ENCODE results near the gene PARP12.
"Not testable (repeated sequence)": the region's sequence is repeated elsewhere in the genome, so short reads cannot be mapped to it uniquely, and the experiment has no call there.

Gene PARP12

GRCh38 chr7:140062528-140063299 is at the start of gene PARP12:
Gene PARP12, minus strand, starts transcription at chr7:140062951. Its CDS starts 104 bp downstream, at chr7:140062847.
- peak; percentile 91 for DNase-seq

- DNase-seq: not testable (repeated sequence)
Observed at GRCh38 chr7:140108777-140109176, 46.0 kb upstream of the PARP12 start.

DNA sequence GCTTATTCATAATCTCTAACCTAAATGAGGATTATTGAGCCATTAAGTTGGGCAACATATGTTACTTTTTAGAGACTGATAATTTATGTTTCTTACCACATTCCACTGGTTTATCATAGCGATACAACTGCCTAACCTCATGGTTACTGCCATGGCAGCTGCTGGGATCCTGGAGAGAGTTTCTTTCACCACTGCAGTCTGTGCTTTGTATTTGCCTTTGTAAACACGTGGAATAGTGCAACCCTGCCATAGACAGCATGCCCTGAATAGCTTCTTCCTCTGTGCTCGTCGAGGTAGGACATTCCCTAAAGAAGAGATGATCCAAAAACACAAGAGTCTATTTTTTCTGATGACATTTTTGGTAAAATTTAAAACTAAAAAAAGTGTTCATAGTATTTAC is 33.7 kb upstream of the PARP12 start:
- DNase-seq: no peak

GRCh38 chr7:140093375-140093774 is 30.6 kb upstream of the PARP12 start:
- DNase-seq: no peak

GRCh38 chr7:140085447-140085846 is 22.7 kb upstream of the PARP12 start:
- DNase-seq: no peak

GRCh38 chr7:140084972-140085371 is 22.2 kb upstream of the PARP12 start:
- DNase-seq: peak; percentile 49

GRCh38 chr7:140084142-140084655 is 21.4 kb upstream of the PARP12 start:
- no peak for DNase-seq

DNA sequence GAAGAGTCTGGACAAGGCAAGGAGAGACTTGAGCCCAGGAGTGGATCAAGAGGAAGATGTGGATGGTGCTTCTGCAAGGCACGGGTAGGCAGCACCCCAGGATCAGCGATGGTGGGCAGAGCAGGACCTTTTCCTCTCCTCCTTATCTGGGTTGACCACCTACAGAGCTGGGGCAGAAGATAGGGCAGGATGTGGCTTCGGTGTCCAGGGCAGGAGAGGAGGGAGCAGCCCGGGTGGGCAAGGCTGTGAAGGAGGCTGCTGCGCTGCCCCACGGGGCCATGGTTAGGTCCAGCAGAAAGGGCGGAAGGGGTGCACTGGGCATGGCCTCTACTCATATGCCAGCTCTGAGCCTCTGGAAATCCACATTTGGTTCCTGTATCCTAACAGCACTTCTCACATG is 20.0 kb upstream of the PARP12 start:
- DNase-seq: no peak

DNA sequence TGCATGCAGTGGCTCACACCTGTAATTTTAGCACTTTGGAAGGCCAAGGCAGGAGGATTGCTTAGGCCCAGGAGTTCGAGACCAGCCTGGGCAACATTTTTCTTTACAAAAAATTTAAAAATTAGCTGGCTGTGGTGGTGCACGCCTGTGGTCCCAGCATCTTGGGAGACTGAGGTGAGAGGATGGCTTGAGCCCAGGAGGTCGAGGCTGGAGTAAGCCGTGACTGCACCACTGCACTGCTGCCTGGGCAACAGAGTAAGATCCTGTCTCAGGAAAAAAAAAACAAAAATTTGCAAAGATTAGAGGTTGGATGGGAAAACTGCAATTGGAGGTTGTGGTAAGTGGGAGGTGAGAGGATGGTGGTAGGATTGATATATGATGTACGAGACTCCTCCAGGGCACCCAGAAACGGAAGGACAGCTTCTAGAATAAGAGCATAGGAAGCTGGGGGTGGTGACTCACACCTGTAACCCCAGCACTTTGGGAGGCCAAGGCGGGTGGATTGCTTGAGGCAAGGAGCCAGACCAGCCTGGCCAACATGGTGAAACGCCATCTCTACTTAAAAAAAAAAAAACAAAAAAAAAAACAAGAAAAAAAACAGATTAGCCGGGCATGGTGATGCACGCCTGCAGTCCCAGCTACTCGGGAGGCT is 19.1 kb upstream of the PARP12 start:
- DNase-seq: no peak

DNA sequence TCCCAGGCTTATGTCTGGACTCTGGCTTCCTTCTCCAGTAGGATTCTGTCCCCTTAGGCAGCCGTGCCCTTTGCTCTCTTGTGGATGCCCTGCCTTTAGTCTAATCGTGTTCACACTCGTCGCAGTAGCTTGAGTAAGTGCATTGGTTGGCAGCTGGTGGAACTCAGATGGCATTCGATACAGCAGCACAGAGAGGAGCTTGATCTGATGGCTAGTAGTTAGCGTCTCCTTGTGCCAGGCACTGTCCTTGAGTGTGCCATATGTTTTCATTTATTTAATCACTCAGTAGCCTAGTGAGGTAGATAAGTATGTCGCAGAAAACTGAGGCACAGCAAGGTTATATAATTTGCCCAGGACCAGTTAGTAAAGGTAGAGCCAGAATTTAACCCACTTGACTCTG is 18.2 kb upstream of the PARP12 start:
- DNase-seq: no peak

DNA sequence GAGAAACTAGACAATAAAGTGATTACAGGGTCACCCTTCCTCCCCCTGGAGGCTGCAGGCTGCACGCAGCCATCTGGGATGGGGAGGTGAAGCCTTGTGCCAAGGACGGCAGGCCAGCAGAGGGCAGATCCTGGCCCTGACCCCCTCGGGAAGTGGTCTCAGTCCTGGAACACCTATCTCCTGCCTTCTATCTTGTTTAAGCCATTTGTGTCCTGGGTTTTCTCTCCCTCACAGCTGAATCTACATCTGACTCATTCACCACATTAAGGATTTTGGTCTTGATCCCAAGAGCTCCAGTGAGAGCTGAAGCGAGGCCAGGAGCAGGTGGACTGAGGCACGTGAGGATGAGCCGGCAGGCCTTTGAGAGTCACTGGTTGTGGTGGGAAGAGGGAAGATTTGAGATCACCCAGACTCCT is 16.4 kb upstream of the PARP12 start:
- no peak for DNase-seq

GRCh38 chr7:140078392-140078791 is 15.6 kb upstream of the PARP12 start:
- DNase-seq: no peak

- no peak for DNase-seq
Observed at GRCh38 chr7:140074780-140075179, 12.0 kb upstream of the PARP12 start.

DNA sequence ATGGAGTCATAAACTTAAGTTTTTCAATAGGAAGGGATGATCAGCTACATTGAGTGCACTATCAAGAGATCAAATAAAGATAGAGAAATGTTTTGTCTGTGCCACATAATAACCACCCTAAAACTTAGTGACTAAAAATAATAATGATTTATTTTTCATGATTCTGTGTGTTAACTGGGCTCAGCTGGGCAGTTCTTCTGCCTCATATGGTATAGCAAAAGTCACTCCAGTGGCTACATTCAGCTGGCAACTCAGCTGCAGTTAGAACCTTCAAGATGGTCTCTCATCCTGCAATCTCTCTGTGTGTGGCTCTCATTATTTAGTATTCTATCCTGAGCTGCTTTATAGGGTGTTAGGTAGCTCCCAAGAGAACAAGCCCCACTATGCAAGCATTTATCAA is 7.8 kb upstream of the PARP12 start:
- no peak for DNase-seq

DNA sequence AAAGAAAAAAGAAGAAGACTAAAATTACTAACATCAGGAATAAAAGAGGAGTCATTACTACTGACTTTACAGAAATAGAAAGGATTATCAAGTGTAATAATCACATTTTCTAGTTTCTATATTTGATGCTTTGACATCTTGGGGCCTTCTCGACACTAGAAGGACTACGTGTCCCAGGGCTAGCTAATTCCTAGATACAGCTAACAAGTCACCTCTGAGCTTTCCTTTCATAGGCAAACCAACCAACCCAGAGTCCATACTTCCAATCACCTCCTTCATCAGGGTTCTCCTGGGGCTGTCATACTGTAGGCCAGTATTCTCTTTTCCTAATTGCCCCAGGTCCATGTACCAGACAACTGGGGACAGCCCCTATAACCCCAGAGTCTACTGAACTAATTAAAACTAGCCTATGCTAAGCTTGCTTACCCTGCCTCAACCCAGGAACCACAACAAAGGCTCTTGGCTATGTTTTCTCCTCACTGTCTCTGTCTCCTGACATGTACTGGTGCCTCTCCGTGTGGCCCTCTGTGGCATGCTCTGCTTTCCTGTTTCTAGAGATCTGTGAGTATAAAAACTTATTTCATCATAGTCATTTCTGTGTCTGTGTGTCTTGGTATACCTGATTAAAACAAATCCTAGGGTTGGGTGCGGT is 6.7 kb upstream of the PARP12 start:
- DNase-seq: no peak

- no peak for DNase-seq
Observed at GRCh38 chr7:140068033-140068432, 5.3 kb upstream of the PARP12 start.

- DNase-seq: no peak
Observed at GRCh38 chr7:140067052-140067451, 4.3 kb upstream of the PARP12 start.

GRCh38 chr7:140062118-140062527 is 628 bp downstream of the PARP12 start:
- DNase-seq: peak; percentile 65

DNA sequence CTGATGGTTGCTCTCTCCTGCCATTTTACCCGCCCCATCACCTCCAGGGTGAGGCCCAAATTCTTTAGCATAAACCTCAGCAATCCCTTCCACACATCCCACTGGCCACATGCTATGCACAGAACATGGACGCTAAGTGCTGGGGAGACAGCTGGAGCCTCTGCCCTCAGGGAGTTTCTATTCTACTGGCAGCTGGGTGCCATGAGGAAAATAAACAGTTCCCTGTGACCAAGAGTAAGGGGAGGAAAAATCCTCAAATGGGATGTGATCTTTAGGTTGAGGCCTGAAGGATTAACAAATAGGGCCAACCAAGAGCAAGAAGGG is 1.2 kb downstream of the PARP12 start:
- no peak for DNase-seq

DNA sequence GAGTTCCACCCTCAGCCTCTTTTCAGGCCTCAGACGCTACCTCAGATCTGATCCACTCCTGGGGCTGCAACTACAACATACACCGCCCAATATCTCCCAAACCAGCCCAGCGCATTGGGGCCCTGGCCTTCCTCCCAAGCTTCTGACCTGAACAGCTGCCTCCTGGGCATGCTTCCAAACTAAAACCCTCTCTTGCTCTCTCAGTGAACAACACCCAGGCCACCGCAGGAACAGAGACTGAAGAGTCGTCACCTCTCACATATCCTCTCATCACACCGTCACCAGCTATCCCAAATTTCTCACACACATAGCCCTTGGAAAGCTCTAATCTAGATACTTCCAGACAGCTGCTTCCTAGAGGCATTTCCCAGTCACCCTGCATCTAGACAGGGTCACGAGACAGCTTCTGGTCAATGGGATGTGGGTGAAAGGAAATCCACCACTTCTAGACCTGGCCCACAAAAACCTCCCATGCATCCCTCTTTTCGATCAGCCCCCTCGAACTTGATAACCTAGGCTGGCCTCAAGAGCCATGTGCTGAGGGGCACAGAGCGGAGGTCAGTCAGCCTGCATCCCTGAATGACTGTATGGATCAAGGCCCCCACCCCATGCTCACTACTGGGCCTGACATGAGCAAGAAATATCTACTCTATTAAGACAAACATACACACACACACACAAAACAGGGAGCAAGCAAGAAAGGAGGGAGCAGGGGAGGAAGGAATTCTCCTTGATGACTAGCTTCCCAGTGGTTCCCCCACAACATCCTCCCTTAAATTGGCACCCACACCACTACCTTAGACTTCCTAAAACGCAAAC is 1.8 kb downstream of the PARP12 start:
- DNase-seq: no peak

GRCh38 chr7:140060243-140060630 is 2.5 kb downstream of the PARP12 start:
- no peak for DNase-seq

GRCh38 chr7:140059273-140060242 is 3.2 kb downstream of the PARP12 start:
- DNase-seq: peak; percentile 67
